ENCODE measurements around the gene IQCB1.

IQCB1 gene

GRCh38 chr3:121720163-121720562, 114.7 kb downstream of the IQCB1 start:
- peaks cover 93% of the 10 kb centered on the region for H3K36me3 ChIP-seq (ENCODE audit: insufficient read depth, low read length)
- H2AFZ ChIP-seq (ENCODE audit: low read length): no peak overlapping the region
- no peaks in the 10 kb centered on the region for H4K20me1 ChIP-seq (ENCODE audit: insufficient read depth, low read length, poor library complexity, severe bottlenecking)
- no peak for TF ChIP-seq CTCF (conservative IDR thresholded peaks at IDR 0.05; ENCODE audit: low read length)
- TF ChIP-seq EZH2phosphoT487 (IDR thresholded peaks at IDR 0.05; ENCODE audit: borderline replicate concordance): no peak
- no peak overlapping the region for H3K9ac ChIP-seq (ENCODE audit: low read depth, low read length, poor library complexity, severe bottlenecking)
- H3K79me2 ChIP-seq (ENCODE audit: insufficient read depth, low read length): no peaks in the 10 kb centered on the region
- peaks cover 4% of the 10 kb centered on the region; the same call in 1 of the 2 replicates for H3F3A ChIP-seq (ENCODE audit: low read depth)
- H3K9me3 ChIP-seq (ENCODE audit: insufficient read depth, low read depth, low read length): no peaks in the 10 kb centered on the region
- no peak overlapping the region for H3K4me3 ChIP-seq (ENCODE audit: low read length, poor library complexity, severe bottlenecking)
- H3K9me2 ChIP-seq (replicated peaks; ENCODE audit: low read depth, low read length): no peaks in the 10 kb centered on the region
- no peak overlapping the region for H3K4me2 ChIP-seq (ENCODE audit: low read depth, low read length, poor library complexity, severe bottlenecking)
- H3K27me3 ChIP-seq (ENCODE audit: insufficient read depth, low read length, poor library complexity, severe bottlenecking): no peaks in the 10 kb centered on the region
- peaks cover 10% of the 10 kb centered on the region for H3K4me1 ChIP-seq (ENCODE audit: insufficient read depth, low read length, poor library complexity, severe bottlenecking)

All from Loucy (cell line).